ENCODE data around the gene NAA11. TPM values are rescaled to one million over a fixed set of nuclear protein-coding genes. Genes with fewer than 3 reads are reported as not detected.

NAA11 gene
- total RNA-seq, 1 experiment from 2014 or later: not detected

DNA sequence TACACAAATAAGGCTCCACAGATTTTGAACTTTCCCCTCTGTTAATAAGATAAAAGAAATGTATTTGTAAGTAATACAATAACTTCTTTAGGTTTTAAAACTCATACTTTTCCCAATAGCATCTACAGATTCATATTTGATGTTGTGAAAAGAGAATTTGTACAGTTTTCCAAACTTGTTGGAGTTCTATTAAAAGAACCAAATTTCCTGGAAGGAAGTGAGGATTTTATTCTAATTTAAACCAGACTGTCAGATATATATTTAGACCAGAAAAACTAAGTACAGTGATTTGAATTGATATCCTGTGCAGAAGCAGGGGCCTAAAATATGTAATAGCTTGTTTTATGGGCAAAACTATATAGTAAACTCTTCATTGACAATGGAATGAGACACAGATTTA is 53.7 kb downstream of the NAA11 start:
- intact Hi-C loops (cut with micrococcal nuclease; ENCODE audit: unreplicated experiment): no loop called here
- POLR2A ChIA-PET (ENCODE audit: low non-redundant PET): no interaction called here
- no TSS peak for BruUV-seq (replicated peaks)

DNA sequence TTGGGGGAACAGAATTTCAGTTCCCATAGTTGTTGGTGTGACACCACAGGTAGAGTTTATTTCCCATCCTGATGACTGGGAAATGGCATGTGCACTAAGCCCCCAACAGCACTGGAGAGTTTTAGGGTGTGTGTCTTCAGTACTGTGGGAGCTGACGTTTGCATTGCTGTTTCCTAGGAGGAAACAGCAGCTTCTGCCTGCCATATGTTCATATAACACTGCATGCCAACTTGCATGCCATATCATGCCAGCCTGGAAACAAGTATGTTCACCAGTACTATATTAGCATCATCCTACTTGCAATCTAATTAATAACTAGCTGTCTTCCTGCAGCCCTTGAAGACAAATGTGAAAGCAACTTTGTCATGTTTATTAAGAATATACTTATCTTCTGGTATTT is 58.2 kb downstream of the NAA11 start:
- BruUV-seq (replicated peaks): no TSS peak
- intact Hi-C loops (cut with micrococcal nuclease; ENCODE audit: unreplicated experiment): no loop called here
- no peak overlapping the region for H3K4me3 ChIP-seq (ENCODE audit: low read depth, low read length, poor library complexity, severe bottlenecking)
- H3K36me3 ChIP-seq (ENCODE audit: insufficient read depth, low read length, poor library complexity, severe bottlenecking): no peaks in the 10 kb centered on the region
- CTCF ChIA-PET: no interaction called here
- H3K9me3 ChIP-seq (ENCODE audit: low read depth, low read length, poor library complexity, severe bottlenecking): no peaks in the 10 kb centered on the region
- H3K4me1 ChIP-seq (ENCODE audit: insufficient read depth, low read length, poor library complexity, severe bottlenecking): no peaks in the 10 kb centered on the region
- H3K27ac ChIP-seq (ENCODE audit: low read depth, low read length, poor library complexity, severe bottlenecking): no peak overlapping the region
- H3K27me3 ChIP-seq (replicated peaks; ENCODE audit: insufficient read depth, low read depth, low read length, poor library complexity): no peaks in the 10 kb centered on the region
- no peak for DNase-seq (ENCODE audit: low spot score)
- POLR2A ChIA-PET (ENCODE audit: low non-redundant PET): no interaction called here
- TF ChIP-seq, protein P1, sequence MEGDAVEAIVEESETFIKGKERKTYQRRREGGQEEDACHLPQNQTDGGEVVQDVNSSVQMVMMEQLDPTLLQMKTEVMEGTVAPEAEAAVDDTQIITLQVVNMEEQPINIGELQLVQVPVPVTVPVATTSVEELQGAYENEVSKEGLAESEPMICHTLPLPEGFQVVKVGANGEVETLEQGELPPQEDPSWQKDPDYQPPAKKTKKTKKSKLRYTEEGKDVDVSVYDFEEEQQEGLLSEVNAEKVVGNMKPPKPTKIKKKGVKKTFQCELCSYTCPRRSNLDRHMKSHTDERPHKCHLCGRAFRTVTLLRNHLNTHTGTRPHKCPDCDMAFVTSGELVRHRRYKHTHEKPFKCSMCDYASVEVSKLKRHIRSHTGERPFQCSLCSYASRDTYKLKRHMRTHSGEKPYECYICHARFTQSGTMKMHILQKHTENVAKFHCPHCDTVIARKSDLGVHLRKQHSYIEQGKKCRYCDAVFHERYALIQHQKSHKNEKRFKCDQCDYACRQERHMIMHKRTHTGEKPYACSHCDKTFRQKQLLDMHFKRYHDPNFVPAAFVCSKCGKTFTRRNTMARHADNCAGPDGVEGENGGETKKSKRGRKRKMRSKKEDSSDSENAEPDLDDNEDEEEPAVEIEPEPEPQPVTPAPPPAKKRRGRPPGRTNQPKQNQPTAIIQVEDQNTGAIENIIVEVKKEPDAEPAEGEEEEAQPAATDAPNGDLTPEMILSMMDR (conservative IDR thresholded peaks at IDR 0.05; ENCODE audit: low read depth, low read length): no peak
- TF ChIP-seq EZH2 (IDR thresholded peaks at IDR 0.05; ENCODE audit: borderline replicate concordance, low read depth, low read length, poor library complexity, severe bottlenecking): no peak

More for the DNA sequence above, 53.7 kb downstream of the NAA11 start:
- no peak for DNase-seq (ENCODE audit: low spot score)
- Histone ChIP-seq H3K27ac (ENCODE audit: low read depth, low read length, poor library complexity, severe bottlenecking) (no peak overlapping the region), H3K4me3 (ENCODE audit: low read depth, low read length, poor library complexity, severe bottlenecking) (no peak overlapping the region), H3K36me3 (ENCODE audit: insufficient read depth, low read length, poor library complexity, severe bottlenecking) (no peaks in the 10 kb centered on the region), H3K9me3 (ENCODE audit: low read depth, low read length, poor library complexity, severe bottlenecking) (no peaks in the 10 kb centered on the region), H3K27me3 (replicated peaks; ENCODE audit: insufficient read depth, low read depth, low read length, poor library complexity) (no peaks in the 10 kb centered on the region), H3K4me1 (ENCODE audit: insufficient read depth, low read length, poor library complexity, severe bottlenecking) (no peaks in the 10 kb centered on the region)
- no peak for TF ChIP-seq EZH2 (IDR thresholded peaks at IDR 0.05; ENCODE audit: borderline replicate concordance, low read depth, low read length, poor library complexity, severe bottlenecking)
- TF ChIP-seq, protein P1 (conservative IDR thresholded peaks at IDR 0.05; ENCODE audit: low read depth, low read length): no peak
- CTCF ChIA-PET: no interaction called here

Other genes with a start within 250 kb of the NAA11 start
- not detected in 2 replicates for gene GK2, start 82.2 kb upstream of the NAA11 start, total RNA-seq (2021)